Fibroblast of pulmonary artery (primary cell): ENCODE measurements around the gene CCDC93.

Source experiments
- DNase-seq: peaks from one replicate; pipeline ENCODE4 v3.0.0-alpha.2; 2010; ENCODE audit warnings: low read depth
- H3K4me3 ChIP-seq: replicated peaks from 2 replicates; pipeline ENCODE4 v1.5.1; 2011; ENCODE audit warnings: low read depth, mild to moderate bottlenecking, control low read depth, low read length, moderate library complexity
- CTCF ChIP-seq: IDR thresholded peaks from 2 replicates; pipeline ENCODE4 v1.5.1; 2011; ENCODE audit warnings: mild to moderate bottlenecking, control low read depth, low read length, inconsistent platforms; ENCODE audit errors: missing control alignments

CCDC93 gene

GRCh38 chr2:118013221-118013723, 598 bp downstream of the CCDC93 start:
- TF ChIP-seq CTCF, result no peak
- no peak for DNase-seq
- H3K4me3 ChIP-seq, result peak overlapping the region; percentile 96

- TF ChIP-seq CTCF, result no peak
- DNase-seq, result no peak
- H3K4me3 ChIP-seq, result peak overlapping the region; percentile 96
Observed at GRCh38 chr2:118012778-118013177, 1.1 kb downstream of the CCDC93 start.

GRCh38 chr2:118010473-118010872, 3.4 kb downstream of the CCDC93 start:
- no peak overlapping the region for H3K4me3 ChIP-seq

GRCh38 chr2:118006861-118007260, 7.0 kb downstream of the CCDC93 start:
- no peak for DNase-seq
- no peak overlapping the region for H3K4me3 ChIP-seq
- no peak for TF ChIP-seq CTCF

More at GRCh38 chr2:118010473-118010872, 3.4 kb downstream of the CCDC93 start:
- TF ChIP-seq CTCF, result no peak
- DNase-seq, result no peak

GRCh38 chr2:118006326-118006725, 7.5 kb downstream of the CCDC93 start:
- DNase-seq, result no peak
- H3K4me3 ChIP-seq, result no peak overlapping the region
- no peak for TF ChIP-seq CTCF

- DNase-seq, result peak; percentile 93
- TF ChIP-seq CTCF, result peak; percentile 84
Observed at GRCh38 chr2:118003396-118003824, 10.5 kb downstream of the CCDC93 start.

GRCh38 chr2:118000041-118000440, 13.8 kb downstream of the CCDC93 start:
- H3K4me3 ChIP-seq, result no peak overlapping the region
- no peak for TF ChIP-seq CTCF
- no peak for DNase-seq

More at GRCh38 chr2:118003396-118003824, 10.5 kb downstream of the CCDC93 start:
- no peak overlapping the region for H3K4me3 ChIP-seq
